ENCODE results near the gene P2RY10. TPM values are rescaled to one million over a fixed set of nuclear protein-coding genes. Genes with fewer than 3 reads are reported as not detected.

The P2RY10 gene
- total RNA-seq, 1 experiment from 2014 or later: not detected

- Histone ChIP-seq H3K79me2 (ENCODE audit: insufficient read depth, low read length) (no peaks in the 10 kb centered on the region), H4K20me1 (ENCODE audit: control insufficient read depth, insufficient read depth, insufficient read length) (no peaks in the 10 kb centered on the region), H3K23me2 (ENCODE audit: insufficient read length, low read depth, low read length, poor library complexity, severe bottlenecking) (no peaks in the 10 kb centered on the region), H3K4me1 (ENCODE audit: insufficient read depth, low read length) (no peaks in the 10 kb centered on the region), H2BK20ac (ENCODE audit: low read depth, low read length, poor library complexity, severe bottlenecking) (no peak overlapping the region), H3K9me3 (ENCODE audit: control insufficient read depth, low read depth, low read length) (peaks cover 44% of the 10 kb centered on the region), H3K4me2 (ENCODE audit: insufficient read depth, insufficient read length, low read length) (no peak overlapping the region), H2AK5ac (ENCODE audit: insufficient read length, low read length) (no peak overlapping the region), H2BK12ac (ENCODE audit: insufficient read length, low read depth, low read length) (no peak overlapping the region), H2BK120ac (ENCODE audit: low read depth, low read length, poor library complexity, severe bottlenecking) (no peak overlapping the region), H4K91ac (ENCODE audit: insufficient read length, low read depth, low read length) (no peak overlapping the region), H3K56ac (ENCODE audit: insufficient read length, low read depth, low read length) (no peak overlapping the region), H2BK5ac (ENCODE audit: insufficient read length, low read length) (no peak overlapping the region), H3K27ac (ENCODE audit: insufficient read length, low read depth, low read length) (no peak overlapping the region), H3K4ac (ENCODE audit: low read depth, low read length) (no peak overlapping the region), H2BK15ac (ENCODE audit: low read depth, low read length) (no peak overlapping the region), H4K8ac (replicated peaks; ENCODE audit: insufficient read length, low read depth, low read length) (no peak overlapping the region), H4K5ac (ENCODE audit: insufficient read length, low read depth, low read length) (no peak overlapping the region), H3K27me3 (ENCODE audit: insufficient read depth, low read length) (no peaks in the 10 kb centered on the region), H3K9ac (ENCODE audit: extremely low read depth, insufficient read length, low read length) (no peak overlapping the region), H2AFZ (ENCODE audit: low read length) (no peak overlapping the region), H3K14ac (ENCODE audit: insufficient read depth, low read length) (no peak overlapping the region), H3T11ph (ENCODE audit: low read length) (no peak overlapping the region), H3K23ac (ENCODE audit: insufficient read length, low read depth, low read length) (no peak overlapping the region), H3K79me1 (ENCODE audit: insufficient read depth, low read depth, low read length, poor library complexity, severe bottlenecking) (no peaks in the 10 kb centered on the region), H3K18ac (ENCODE audit: insufficient read length, low read depth, low read length) (no peak overlapping the region)
- TF ChIP-seq CTCF (conservative IDR thresholded peaks at IDR 0.05): no peak
- Mint-ChIP-seq H3K4me1 (no peaks in the 10 kb centered on the region), H3K9me3 (peaks cover 64 to 81% of the 10 kb centered on the region in 2 experiments), H3K27ac (no peak overlapping the region), H3K4me3 (no peak overlapping the region), H3K36me3 (ENCODE audit: insufficient read depth in 1 of 3, low read depth in 3 of 3) (peaks cover 0 to 4% (median 0%) of the 10 kb centered on the region in 3 experiments; a peak in 4 of 7 replicates), H3K27me3 (ENCODE audit: low read depth) (no peaks in the 10 kb centered on the region)
- WGBS (ENCODE audit: extremely low coverage, insufficient read length, low lambda C conversion rate): no CpG with 5 or more reads among the region's 8 CpGs
- DNase-seq: no peak
Measured at GRCh38 chrX:78960888-78961287, 15.7 kb downstream of the P2RY10 start.

Data from H9 (cell line).